GM19324 (cell line): ENCODE results near the gene ATP2B2.

Experiments used
- ATAC-seq: cut with Tn5 transposase; IDR thresholded peaks from one replicate; pipeline ENCODE4 v1.9.1; 2021; ENCODE audit warnings: mild to moderate bottlenecking, moderate library complexity; ENCODE audit not compliant: unreplicated experiment, low FRiP score

Gene ATP2B2

GRCh38 chr3:10473581-10474274 lies 31.7 kb downstream of the ATP2B2 start:
- no peak for ATAC-seq

GRCh38 chr3:10472877-10473440 lies 32.4 kb downstream of the ATP2B2 start:
- no peak for ATAC-seq

GRCh38 chr3:10471054-10471688 lies 34.2 kb downstream of the ATP2B2 start:
- no peak for ATAC-seq

GRCh38 chr3:10470120-10471053 lies 35.0 kb downstream of the ATP2B2 start:
- ATAC-seq, result no peak

GRCh38 chr3:10469441-10470119 lies 35.8 kb downstream of the ATP2B2 start:
- no peak for ATAC-seq

- ATAC-seq, result no peak
Observed at GRCh38 chr3:10468613-10469354, 36.6 kb downstream of the ATP2B2 start.

- no peak for ATAC-seq
Observed at GRCh38 chr3:10467904-10468612, 37.3 kb downstream of the ATP2B2 start.

GRCh38 chr3:10467204-10467603 lies 38.2 kb downstream of the ATP2B2 start:
- ATAC-seq, result no peak

GRCh38 chr3:10466186-10466585 lies 39.2 kb downstream of the ATP2B2 start:
- ATAC-seq, result no peak

- ATAC-seq, result no peak
Observed at GRCh38 chr3:10465161-10465560, 40.2 kb downstream of the ATP2B2 start.

- ATAC-seq, result no peak
Observed at GRCh38 chr3:10463533-10464434, 41.6 kb downstream of the ATP2B2 start.

- no peak for ATAC-seq
Observed at GRCh38 chr3:10462641-10463532, 42.5 kb downstream of the ATP2B2 start.

GRCh38 chr3:10460951-10461545 lies 44.3 kb downstream of the ATP2B2 start:
- ATAC-seq, result no peak

- ATAC-seq, result no peak
Observed at GRCh38 chr3:10459954-10460754, 45.2 kb downstream of the ATP2B2 start.

- ATAC-seq, result no peak
Observed at GRCh38 chr3:10457560-10457959, 47.8 kb downstream of the ATP2B2 start.

GRCh38 chr3:10456981-10457380 lies 48.4 kb downstream of the ATP2B2 start:
- no peak for ATAC-seq
